Putamen (tissue), 1 donor: Measurements from ENCODE around the gene NAA35.
A peak's percentile ranks its signal among the peaks of the same experiment; 100 is the strongest.

Source experiments
- DNase-seq: peaks from one replicate; pipeline ENCODE4 v3.0.0-alpha.2; 2016; ENCODE audit warnings: low spot score

Gene NAA35

DNA sequence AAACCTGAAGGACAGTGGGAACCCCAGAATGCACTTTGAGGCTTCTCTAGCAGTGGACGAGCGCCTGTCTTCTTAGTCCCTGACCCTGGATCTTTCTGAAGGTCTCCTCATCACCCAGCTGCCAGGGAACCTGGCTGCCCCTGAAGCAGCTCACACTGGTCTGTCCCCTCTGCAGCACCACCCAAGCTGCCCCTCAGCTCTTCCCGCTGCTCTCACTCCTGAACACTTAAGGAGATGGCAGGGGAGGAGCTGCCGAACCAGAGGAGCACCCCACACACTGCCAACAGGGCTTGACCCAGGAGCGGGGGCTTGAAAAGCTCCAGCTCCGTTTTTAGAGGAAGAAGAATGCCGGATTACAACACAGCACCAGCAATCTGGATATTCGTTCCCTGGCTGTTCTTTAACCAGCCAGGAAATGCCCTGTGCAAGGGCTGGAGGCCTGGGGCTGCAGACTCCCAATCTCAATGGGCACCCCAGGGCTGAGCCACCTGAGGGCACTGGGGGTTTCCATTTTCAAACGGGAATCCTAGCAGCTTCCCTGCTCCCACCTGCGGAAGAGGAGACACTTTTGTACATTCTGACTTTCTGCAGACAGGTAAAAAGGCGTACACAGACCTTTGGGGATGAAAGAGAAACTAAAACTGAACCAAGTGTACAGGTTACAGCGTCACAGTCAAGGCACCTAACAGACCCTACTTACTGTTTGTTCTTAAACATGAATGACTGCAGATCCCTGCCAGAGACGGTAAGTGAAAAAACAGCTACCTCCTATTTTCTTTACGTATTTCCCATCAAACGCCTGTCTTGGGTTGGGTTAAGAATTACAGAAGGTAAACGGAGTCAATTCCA, 122.1 kb downstream of the NAA35 start:
- no peak for DNase-seq

DNA sequence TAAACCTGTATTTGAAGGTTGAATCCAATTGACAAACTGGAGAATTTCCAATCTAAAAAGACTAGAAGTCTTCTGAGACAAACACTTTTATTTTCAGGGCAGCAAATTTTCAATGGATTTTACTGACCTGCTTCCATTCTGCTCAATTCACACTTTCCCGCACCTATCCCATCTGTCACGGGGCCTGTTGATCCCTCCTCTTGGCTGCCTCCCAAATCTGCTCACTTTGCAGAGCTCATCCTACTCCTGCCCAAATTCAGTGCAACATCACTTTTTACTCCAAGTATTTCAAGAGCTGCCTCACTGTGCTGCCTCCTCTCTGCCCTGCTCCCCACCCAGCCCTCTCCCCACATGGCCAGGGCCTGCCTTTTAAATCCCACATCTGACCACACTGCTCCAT, 123.3 kb downstream of the NAA35 start:
- peak; percentile 45 for DNase-seq

DNA sequence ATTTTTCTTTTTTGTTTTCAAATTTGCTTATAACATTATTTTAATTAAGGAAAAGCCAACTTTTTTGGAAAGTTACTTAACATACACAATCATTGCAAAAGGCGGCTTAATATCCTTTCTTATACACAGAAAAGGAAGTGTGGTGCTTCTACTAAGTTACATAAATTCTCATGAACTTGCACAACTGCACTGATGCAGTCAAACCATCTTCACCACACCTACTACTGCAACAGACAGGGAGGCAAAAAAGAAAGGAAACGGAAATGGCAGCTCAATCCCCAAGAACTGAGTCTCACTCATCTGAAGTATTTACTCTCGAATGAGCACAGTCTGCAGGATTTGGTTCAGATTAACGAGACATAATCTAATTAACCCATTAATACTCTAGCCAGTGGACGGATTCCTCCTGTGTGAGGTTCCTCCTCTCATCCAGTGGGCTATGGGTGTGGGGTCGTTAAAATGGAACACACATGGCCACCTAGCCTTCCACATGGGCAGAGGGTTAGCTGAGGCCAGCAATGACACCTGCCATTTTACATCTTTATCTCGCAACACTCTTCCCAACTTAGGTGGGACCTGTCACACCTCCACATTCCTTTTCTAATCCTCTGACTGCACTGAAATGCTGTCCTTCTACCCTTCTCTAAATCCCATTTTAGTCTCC, 128.4 kb downstream of the NAA35 start:
- no peak for DNase-seq
